ENCODE results near the gene TNKS1BP1. TPM values are rescaled to one million over a fixed set of nuclear protein-coding genes. Genes with fewer than 3 reads are reported as not detected.
A peak's percentile ranks its signal among the peaks of the same experiment; 100 is the strongest.
"Not testable (repeated sequence)": the region's sequence is repeated elsewhere in the genome, so short reads cannot be mapped to it uniquely, and the experiment has no call there.

TNKS1BP1 gene
- total RNA-seq, 2 experiments from 2014 or later, result 15.7 to 18.0 TPM

DNA sequence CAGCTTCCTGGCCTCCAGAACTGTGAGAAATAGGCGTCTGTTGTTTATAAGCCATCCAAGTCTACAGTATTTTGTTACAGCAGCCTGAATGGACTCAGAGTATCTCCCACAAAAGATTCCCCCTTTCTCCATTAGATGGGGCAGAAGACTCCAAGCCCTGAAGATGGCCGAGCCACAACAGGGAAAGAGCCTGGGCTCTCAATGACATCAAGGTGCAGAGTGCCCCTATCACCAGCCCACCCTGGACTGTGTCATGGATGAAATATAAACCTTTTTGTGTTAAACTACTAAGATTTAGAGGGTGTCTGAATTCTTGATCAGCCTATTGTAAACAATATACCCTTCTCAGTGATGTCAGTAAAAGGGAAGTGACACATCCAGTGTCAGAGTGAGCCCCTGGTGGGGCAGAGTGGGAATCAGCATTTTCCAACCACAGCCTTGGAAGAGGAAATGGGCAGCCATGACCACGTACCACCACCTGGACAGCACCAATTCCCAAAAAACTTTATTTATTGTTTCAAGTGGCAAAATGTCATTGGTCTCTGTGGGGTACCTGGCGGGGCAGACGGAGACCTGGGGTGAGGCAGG lies 25.5 kb downstream of the TNKS1BP1 start:
- H3K9me3 Mint-ChIP-seq, result peaks cover 4% of the 10 kb centered on the region
- no peak overlapping the region for H3K27ac Mint-ChIP-seq
- POLR2A ChIA-PET, result no interaction called here
- ATAC-seq (ENCODE audit: low read depth) (no peak), DNase-seq (no peak)
- H3K4me3 Mint-ChIP-seq, result no peak overlapping the region
- peaks cover 26% of the 10 kb centered on the region for H3K36me3 Mint-ChIP-seq
- peaks cover 4% of the 10 kb centered on the region for H3K4me1 Mint-ChIP-seq
- H3K27me3 Mint-ChIP-seq, result peaks cover 1% of the 10 kb centered on the region

- peaks cover 1% of the 10 kb centered on the region for H3K27me3 Mint-ChIP-seq
- DNase-seq, result no peak
- peaks cover 4% of the 10 kb centered on the region for H3K9me3 Mint-ChIP-seq
- POLR2A ChIA-PET, result no interaction called here
- H3K4me1 Mint-ChIP-seq, result no peaks in the 10 kb centered on the region
- peaks cover 26% of the 10 kb centered on the region for H3K36me3 Mint-ChIP-seq
- ATAC-seq (ENCODE audit: low read depth), result no peak
- H3K4me3 Mint-ChIP-seq, result no peak overlapping the region
- no peak overlapping the region for H3K27ac Mint-ChIP-seq
These were observed 27.5 kb downstream of the TNKS1BP1 start for GRCh38 chr11:57297221-57297620.

GRCh38 chr11:57296205-57296604 lies 28.5 kb downstream of the TNKS1BP1 start:
- H3K9me3 Mint-ChIP-seq; POLR2A ChIA-PET; H3K4me1 Mint-ChIP-seq; H3K4me3 Mint-ChIP-seq; ATAC-seq (ENCODE audit: low read depth); H3K27me3 Mint-ChIP-seq; H3K27ac Mint-ChIP-seq; DNase-seq: not testable (repeated sequence)
- H3K36me3 Mint-ChIP-seq, result peaks cover 23% of the 10 kb centered on the region

GRCh38 chr11:57294225-57295131 lies 30.3 kb downstream of the TNKS1BP1 start:
- peaks cover 13% of the 10 kb centered on the region for H3K27me3 Mint-ChIP-seq
- no peak overlapping the region for H3K4me3 Mint-ChIP-seq
- ATAC-seq (ENCODE audit: low read depth) (no peak), DNase-seq (no peak)
- no peak overlapping the region for H3K27ac Mint-ChIP-seq
- H3K9me3 Mint-ChIP-seq, result peaks cover 4% of the 10 kb centered on the region
- POLR2A ChIA-PET, result no interaction called here
- H3K4me1 Mint-ChIP-seq, result no peaks in the 10 kb centered on the region
- H3K36me3 Mint-ChIP-seq, result peaks cover 9% of the 10 kb centered on the region

DNA sequence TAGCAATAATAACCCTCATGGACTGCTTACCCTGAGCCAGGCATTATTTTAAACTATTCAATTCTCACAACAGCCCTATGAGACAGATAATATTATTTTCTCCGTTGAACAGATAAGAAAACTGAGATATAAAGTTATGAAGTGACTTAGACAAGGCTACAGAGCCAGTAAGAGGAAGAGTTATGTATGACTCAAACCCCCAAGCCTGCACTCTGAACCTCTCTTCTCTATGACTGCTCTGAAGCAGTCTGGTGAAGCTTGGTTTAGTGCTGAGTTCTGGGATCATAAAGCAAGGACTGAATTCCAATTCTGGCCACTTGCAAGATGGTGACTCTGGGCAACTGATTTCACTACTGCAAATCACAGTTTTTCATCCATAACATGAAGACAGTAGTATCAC lies 34.5 kb downstream of the TNKS1BP1 start:
- Mint-ChIP-seq H3K27ac (no peak overlapping the region), H3K27me3 (peaks cover 15% of the 10 kb centered on the region), H3K4me1 (no peaks in the 10 kb centered on the region), H3K9me3 (no peaks in the 10 kb centered on the region), H3K36me3 (no peaks in the 10 kb centered on the region), H3K4me3 (no peak overlapping the region)
- POLR2A ChIA-PET, result no interaction called here
- DNase-seq (no peak), ATAC-seq (ENCODE audit: low read depth) (no peak)

- H3K4me1 Mint-ChIP-seq, result no peaks in the 10 kb centered on the region
- POLR2A ChIA-PET, result no interaction called here
- peaks cover 14% of the 10 kb centered on the region for H3K27me3 Mint-ChIP-seq
- H3K4me3 Mint-ChIP-seq, result no peak overlapping the region
- H3K27ac Mint-ChIP-seq, result no peak overlapping the region
- no peaks in the 10 kb centered on the region for H3K36me3 Mint-ChIP-seq
- no peaks in the 10 kb centered on the region for H3K9me3 Mint-ChIP-seq
- ATAC-seq (ENCODE audit: low read depth) (no peak), DNase-seq (no peak)
These were observed 35.8 kb downstream of the TNKS1BP1 start for GRCh38 chr11:57288771-57289579.

- Mint-ChIP-seq H3K4me3 (no peak overlapping the region), H3K27ac (no peak overlapping the region), H3K36me3 (no peaks in the 10 kb centered on the region), H3K27me3 (peaks cover 14% of the 10 kb centered on the region), H3K4me1 (peaks cover 2% of the 10 kb centered on the region), H3K9me3 (no peaks in the 10 kb centered on the region)
- POLR2A ChIA-PET, result no interaction called here
- ATAC-seq (ENCODE audit: low read depth) (no peak), DNase-seq (no peak)
These were observed 36.9 kb downstream of the TNKS1BP1 start for GRCh38 chr11:57287884-57288283.

DNA sequence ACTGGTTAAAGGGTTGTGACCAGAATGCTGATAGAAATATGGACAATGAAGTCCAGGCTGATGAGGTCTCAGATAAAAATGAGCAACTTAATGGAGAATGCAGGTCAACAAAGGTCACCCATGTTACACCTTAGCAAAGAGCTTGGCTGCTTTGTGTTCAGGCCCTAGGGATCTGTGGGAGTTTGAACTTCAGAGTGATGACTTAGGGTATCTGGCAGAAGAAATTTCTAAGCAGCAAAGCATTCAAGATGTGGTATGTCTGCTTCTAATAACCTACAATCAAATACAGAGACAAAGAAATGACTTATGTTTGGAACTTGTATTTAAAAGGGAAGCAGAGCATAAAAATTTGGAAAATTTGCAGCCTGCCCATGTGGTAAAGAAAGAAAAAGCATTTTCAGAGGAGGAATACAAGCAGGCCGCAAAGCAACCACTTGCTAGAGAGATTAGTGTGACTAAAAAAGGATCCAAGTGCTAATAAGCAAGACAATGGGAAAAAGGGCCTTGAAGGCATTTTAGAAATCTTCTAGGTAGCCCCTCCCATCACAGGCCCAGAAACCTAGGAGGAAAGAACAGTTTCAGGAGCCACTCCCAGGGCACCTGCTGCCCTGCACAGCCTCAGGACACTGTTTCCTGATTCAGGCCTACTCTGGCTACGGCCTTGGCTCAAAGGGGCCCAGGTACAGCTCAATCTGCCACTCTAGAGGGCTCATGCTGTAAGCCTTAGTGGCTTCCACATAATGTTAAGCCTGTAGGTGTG lies 41.3 kb downstream of the TNKS1BP1 start:
- DNase-seq, result no peak
- Mint-ChIP-seq H3K27me3 (peaks cover 13% of the 10 kb centered on the region), H3K36me3 (no peaks in the 10 kb centered on the region), H3K27ac (no peak overlapping the region), H3K4me1 (peaks cover 4% of the 10 kb centered on the region), H3K4me3 (no peak overlapping the region), H3K9me3 (peaks cover 2% of the 10 kb centered on the region)
- ATAC-seq (ENCODE audit: low read depth), result no peak
- POLR2A ChIA-PET, result no interaction called here

DNA sequence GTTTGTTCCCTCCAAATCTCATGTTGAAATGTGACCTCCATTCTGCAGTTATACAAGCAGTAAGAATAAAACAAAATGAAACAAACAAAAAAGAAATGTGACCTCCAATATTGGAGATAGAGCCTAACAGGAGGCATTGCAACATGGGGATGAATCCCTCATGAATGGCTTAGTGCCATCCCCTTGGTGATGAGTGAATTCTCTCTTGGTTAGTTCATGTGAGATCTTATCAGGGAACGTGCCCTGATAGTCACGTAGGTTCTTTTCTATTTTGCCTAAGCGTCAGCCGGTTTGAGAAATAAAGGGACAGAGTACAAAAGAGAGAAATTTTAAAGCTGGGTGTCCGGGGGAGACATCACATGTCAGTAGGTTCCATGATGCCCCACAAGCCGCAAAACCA lies 43.2 kb downstream of the TNKS1BP1 start:
- H3K27ac Mint-ChIP-seq; POLR2A ChIA-PET; H3K4me3 Mint-ChIP-seq; H3K36me3 Mint-ChIP-seq; DNase-seq; ATAC-seq (ENCODE audit: low read depth); H3K4me1 Mint-ChIP-seq; H3K9me3 Mint-ChIP-seq: not testable (repeated sequence)
- peaks cover 25% of the 10 kb centered on the region for H3K27me3 Mint-ChIP-seq

DNA sequence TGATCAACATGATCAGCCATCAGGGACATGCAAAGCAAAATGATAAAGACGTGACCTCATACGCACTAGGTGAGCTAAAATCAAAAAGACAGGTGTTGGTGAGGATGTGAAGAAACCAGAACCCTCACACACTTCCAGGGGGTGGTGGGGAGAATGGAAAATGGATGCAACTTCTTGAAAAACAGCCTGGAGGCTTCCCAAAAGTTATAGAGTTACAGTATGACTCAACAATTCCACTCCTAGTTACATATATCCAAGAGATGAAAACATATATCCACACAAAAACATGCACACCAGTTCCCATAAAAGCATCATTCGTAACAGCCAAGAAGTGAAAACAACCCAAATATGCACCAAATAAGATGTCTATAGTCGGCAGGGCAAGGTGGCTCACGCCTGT lies 45.6 kb downstream of the TNKS1BP1 start:
- Mint-ChIP-seq H3K36me3 (no peaks in the 10 kb centered on the region), H3K4me1 (peaks cover 7% of the 10 kb centered on the region), H3K9me3 (peaks cover 2% of the 10 kb centered on the region), H3K4me3 (no peak overlapping the region), H3K27me3 (peaks cover 31% of the 10 kb centered on the region), H3K27ac (no peak overlapping the region)
- no peak for DNase-seq
- ATAC-seq (ENCODE audit: low read depth), result no peak
- POLR2A ChIA-PET, result no interaction called here

DNA sequence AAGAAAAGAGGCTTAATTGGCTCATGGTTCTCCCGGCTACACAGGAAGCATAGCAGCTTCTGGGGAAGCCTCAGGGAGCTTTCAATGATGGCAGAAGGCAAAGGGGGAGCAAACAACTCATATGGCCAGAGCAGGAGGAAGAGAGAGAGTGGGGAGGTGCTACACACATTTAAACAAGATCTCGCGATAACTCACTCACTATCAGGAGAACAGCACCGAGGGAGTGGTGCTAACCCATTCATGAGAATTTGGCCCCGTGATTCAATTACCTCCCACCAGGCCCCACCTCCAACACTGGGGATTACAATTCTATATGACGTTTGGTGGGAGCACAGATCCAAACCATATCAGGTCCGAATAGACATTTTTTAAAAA lies 46.0 kb downstream of the TNKS1BP1 start:
- peaks cover 31% of the 10 kb centered on the region for H3K27me3 Mint-ChIP-seq
- POLR2A ChIA-PET, result no interaction called here
- DNase-seq (no peak), ATAC-seq (ENCODE audit: low read depth) (no peak)
- H3K4me1 Mint-ChIP-seq, result peaks cover 7% of the 10 kb centered on the region
- no peak overlapping the region for H3K27ac Mint-ChIP-seq
- H3K36me3 Mint-ChIP-seq, result no peaks in the 10 kb centered on the region
- no peak overlapping the region for H3K4me3 Mint-ChIP-seq
- peaks cover 2% of the 10 kb centered on the region for H3K9me3 Mint-ChIP-seq

- no peak for DNase-seq
- Mint-ChIP-seq H3K36me3 (no peaks in the 10 kb centered on the region), H3K4me1 (peaks cover 7% of the 10 kb centered on the region), H3K9me3 (peaks cover 8% of the 10 kb centered on the region), H3K27me3 (peaks cover 31% of the 10 kb centered on the region), H3K4me3 (no peak overlapping the region), H3K27ac (no peak overlapping the region)
- POLR2A ChIA-PET, result no interaction called here
- peak; percentile 36 for ATAC-seq (ENCODE audit: low read depth)
These were observed 46.7 kb downstream of the TNKS1BP1 start for GRCh38 chr11:57277845-57278720.

Measured in activated naive CD8-positive, alpha-beta T cell treated with anti-CD3 and anti-CD28 coated beads, Interleukin-2, amount 10 ng/mL, durations not matched to agents 7 days and 5 days (primary cell).